Inflammatory macrophage treated with lipopolysaccharide for 4 hours (primary cell): ENCODE data around the gene MPND.

Source experiments
- DNase-seq: peaks from one replicate; pipeline ENCODE4 v3.0.0-alpha.2; 2020

The MPND gene

GRCh38 chr19:4343370-4344307 is at the start of gene MPND:
Gene MPND, plus strand, starts transcription at chr19:4343562. Its CDS starts 32 bp downstream, at chr19:4343594.
- peak; percentile 89 for DNase-seq

GRCh38 chr19:4294389-4294788 is 49.0 kb upstream of the MPND start:
- no peak for DNase-seq

GRCh38 chr19:4295972-4296771 is 47.2 kb upstream of the MPND start:
- DNase-seq, result no peak

GRCh38 chr19:4297901-4298809 is 45.2 kb upstream of the MPND start:
- no peak for DNase-seq

GRCh38 chr19:4298810-4299550 is 44.4 kb upstream of the MPND start:
- DNase-seq, result no peak

- DNase-seq, result no peak
Measured at GRCh38 chr19:4300589-4300988, 42.8 kb upstream of the MPND start.

GRCh38 chr19:4301590-4302242 is 41.6 kb upstream of the MPND start:
- no peak for DNase-seq

GRCh38 chr19:4302243-4302640 is 41.1 kb upstream of the MPND start, which contains the start of gene TMIGD2:
Gene TMIGD2, minus strand, starts transcription at chr19:4302389. Its CDS starts 4 bp downstream, at chr19:4302385.
- DNase-seq, result no peak

- no peak for DNase-seq
Measured at GRCh38 chr19:4303819-4304537, 39.4 kb upstream of the MPND start.

- DNase-seq, result peak; percentile 29
Measured at GRCh38 chr19:4304538-4305256, 38.7 kb upstream of the MPND start, which contains the start of gene FSD1. Gene FSD1, plus strand, starts transcription at chr19:4304598. Its CDS starts 149 bp downstream, at chr19:4304747.

GRCh38 chr19:4305257-4305612 is 38.1 kb upstream of the MPND start:
- DNase-seq, result no peak

GRCh38 chr19:4305659-4306058 is 37.7 kb upstream of the MPND start:
- DNase-seq, result no peak

- peak; percentile 6 for DNase-seq
Measured at GRCh38 chr19:4310247-4311121, 32.9 kb upstream of the MPND start.

GRCh38 chr19:4313847-4314490 is 29.4 kb upstream of the MPND start:
- peak; percentile 87 for DNase-seq

GRCh38 chr19:4316956-4317355 is 26.4 kb upstream of the MPND start:
- DNase-seq, result peak; percentile 15

- DNase-seq, result no peak
Measured at GRCh38 chr19:4318460-4318859, 24.9 kb upstream of the MPND start.

GRCh38 chr19:4319067-4319718 is 24.2 kb upstream of the MPND start:
- DNase-seq, result peak; percentile 60

- no peak for DNase-seq
Measured at GRCh38 chr19:4320419-4320818, 22.9 kb upstream of the MPND start.
